PC-9 (cell line): Measurements from ENCODE around the gene SYT8.

ENCODE experiments used
- EZH2 ChIP-seq: fragments of 200-600 bp; sonication (generic); IDR thresholded peaks from 2 replicates; pipeline ENCODE4 v1.8.0; 2017; ENCODE audit warnings: antibody characterized with exemption, low read depth
- TF ChIP-seq, protein P1 (sequence below): fragments of 200-600 bp; sonication (generic); conservative IDR thresholded peaks from 2 replicates; pipeline ENCODE4 v1.6.1; 2017; ENCODE audit warnings: mixed run types, antibody characterized with exemption, mild to moderate bottlenecking, moderate library complexity

- TF ChIP-seq, protein P1, sequence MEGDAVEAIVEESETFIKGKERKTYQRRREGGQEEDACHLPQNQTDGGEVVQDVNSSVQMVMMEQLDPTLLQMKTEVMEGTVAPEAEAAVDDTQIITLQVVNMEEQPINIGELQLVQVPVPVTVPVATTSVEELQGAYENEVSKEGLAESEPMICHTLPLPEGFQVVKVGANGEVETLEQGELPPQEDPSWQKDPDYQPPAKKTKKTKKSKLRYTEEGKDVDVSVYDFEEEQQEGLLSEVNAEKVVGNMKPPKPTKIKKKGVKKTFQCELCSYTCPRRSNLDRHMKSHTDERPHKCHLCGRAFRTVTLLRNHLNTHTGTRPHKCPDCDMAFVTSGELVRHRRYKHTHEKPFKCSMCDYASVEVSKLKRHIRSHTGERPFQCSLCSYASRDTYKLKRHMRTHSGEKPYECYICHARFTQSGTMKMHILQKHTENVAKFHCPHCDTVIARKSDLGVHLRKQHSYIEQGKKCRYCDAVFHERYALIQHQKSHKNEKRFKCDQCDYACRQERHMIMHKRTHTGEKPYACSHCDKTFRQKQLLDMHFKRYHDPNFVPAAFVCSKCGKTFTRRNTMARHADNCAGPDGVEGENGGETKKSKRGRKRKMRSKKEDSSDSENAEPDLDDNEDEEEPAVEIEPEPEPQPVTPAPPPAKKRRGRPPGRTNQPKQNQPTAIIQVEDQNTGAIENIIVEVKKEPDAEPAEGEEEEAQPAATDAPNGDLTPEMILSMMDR: no peak
- TF ChIP-seq EZH2: no peak
Observed at GRCh38 chr11:1845561-1846452, 11.0 kb downstream of the SYT8 start.
